Natural killer cell treated with Interleukin-12 subunit alpha and Interleukin-12 subunit beta and Interleukin-15 and Interleukin-18, amount 100 ng/mL, for 72 hours (primary cell): ENCODE measurements around the gene IAPP. TPM values are rescaled to one million over a fixed set of nuclear protein-coding genes. Genes with fewer than 3 reads are reported as not detected.
A peak's percentile ranks its signal among the peaks of the same experiment; 100 is the strongest.

Experiments used
- ATAC-seq, 2 donors: fragments of 150-1000 bp; cut with Tn5 transposase in 1 of 2; sonication (Bioruptor Pico), chemical (Tn5 transposase) in 1 of 2; 2 replicates each; pipeline ENCODE4 v1.10.0; 2021
- DNase-seq: peaks from one replicate; pipeline ENCODE4 v3.0.0; 2022; ENCODE audit warnings: low spot score
- H3K27ac Mint-ChIP-seq, 2 donors: 1 replicate in 1 of 2; 2 replicates in 1 of 2; pipeline ENCODE4 v1.8.0; 2022; ENCODE audit warnings: mixed read lengths in 2 of 2, mild to moderate bottlenecking in 1 of 2, moderate library complexity in 1 of 2
- H3K27me3 Mint-ChIP-seq, 2 donors: 1 replicate in 1 of 2; 2 replicates in 1 of 2; pipeline ENCODE4 v1.8.0; 2022; ENCODE audit warnings: mixed read lengths in 2 of 2
- H3K36me3 Mint-ChIP-seq: one replicate; pipeline ENCODE4 v1.8.0; 2022; ENCODE audit warnings: mixed read lengths
- H3K4me1 Mint-ChIP-seq, 2 donors: 1 replicate in 1 of 2; 2 replicates in 1 of 2; pipeline ENCODE4 v1.8.0; 2022; ENCODE audit warnings: low read depth in 2 of 2, mixed read lengths in 2 of 2, mild to moderate bottlenecking in 1 of 2
- H3K4me3 Mint-ChIP-seq: one replicate; pipeline ENCODE4 v1.8.0; 2022; ENCODE audit warnings: mixed read lengths
- H3K9me3 Mint-ChIP-seq: 2 replicates; pipeline ENCODE4 v1.8.0; 2022; ENCODE audit warnings: mixed read lengths
- total RNA-seq, 2 donors: library from RNA; stranded (reverse); gene quantifications; one replicate each; pipeline ENCODE4 v1.2.3, GENCODE V29; 2022

IAPP gene
- not detected for total RNA-seq

DNA sequence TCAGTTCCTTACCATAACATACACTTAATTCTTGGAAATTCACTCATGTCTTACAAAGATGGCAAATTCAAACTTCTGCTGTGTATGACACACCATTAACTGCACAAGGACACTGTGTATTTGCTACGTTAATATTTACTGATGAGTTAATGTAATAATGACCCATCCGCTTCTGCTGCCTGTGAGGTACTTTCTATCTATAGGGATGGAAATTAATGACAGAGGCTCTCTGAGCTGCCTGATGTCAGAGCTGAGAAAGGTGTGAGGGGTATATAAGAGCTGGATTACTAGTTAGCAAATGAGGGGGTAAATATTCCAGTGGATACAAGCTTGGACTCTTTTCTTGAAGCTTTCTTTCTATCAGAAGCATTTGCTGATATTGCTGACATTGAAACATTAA, at the start of gene IAPP:
Gene IAPP, plus strand, starts transcription at position 301 of the 400 bp plus-strand sequence. CDS start 450 bp downstream, outside the sequence.
- no peaks in the 10 kb centered on the region for H3K36me3 Mint-ChIP-seq
- ATAC-seq (no peak), DNase-seq (no peak)
- H3K4me1 Mint-ChIP-seq, result peaks cover 4 to 7% of the 10 kb centered on the region in 2 donors
- H3K4me3 Mint-ChIP-seq, result no peak within 1 kb of the TSS
- H3K9me3 Mint-ChIP-seq, result no peaks in the 10 kb centered on the region
- H3K27me3 Mint-ChIP-seq, result peaks cover 5 to 6% of the 10 kb centered on the region in 2 donors
- no peak within 1 kb of the TSS for H3K27ac Mint-ChIP-seq

DNA sequence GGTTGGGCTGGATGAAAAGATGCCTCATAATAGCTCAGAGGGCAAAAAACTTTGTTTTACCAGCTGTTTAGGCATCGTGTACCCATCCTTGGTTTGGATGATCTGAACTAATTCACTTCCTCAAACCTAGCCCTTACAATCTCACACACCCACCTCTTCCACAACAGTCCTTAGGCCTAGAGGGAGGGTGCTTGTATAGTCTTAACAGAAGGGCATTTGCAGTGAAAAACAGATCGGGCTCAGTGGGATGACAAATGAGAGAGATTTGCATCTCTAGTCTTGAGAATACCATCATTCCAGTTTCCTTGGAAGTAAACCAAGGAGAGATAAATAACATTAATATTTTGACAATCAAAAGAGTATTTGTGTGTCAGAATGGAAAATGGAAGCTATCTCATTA, 49.0 kb upstream of the IAPP start:
- Mint-ChIP-seq H3K9me3 (peaks cover 13% of the 10 kb centered on the region), H3K4me1 (no peaks in the 10 kb centered on the region), H3K4me3 (no peak overlapping the region), H3K27me3 (no peaks in the 10 kb centered on the region), H3K36me3 (no peaks in the 10 kb centered on the region), H3K27ac (no peak overlapping the region)
- DNase-seq (no peak), ATAC-seq (no peak)

DNA sequence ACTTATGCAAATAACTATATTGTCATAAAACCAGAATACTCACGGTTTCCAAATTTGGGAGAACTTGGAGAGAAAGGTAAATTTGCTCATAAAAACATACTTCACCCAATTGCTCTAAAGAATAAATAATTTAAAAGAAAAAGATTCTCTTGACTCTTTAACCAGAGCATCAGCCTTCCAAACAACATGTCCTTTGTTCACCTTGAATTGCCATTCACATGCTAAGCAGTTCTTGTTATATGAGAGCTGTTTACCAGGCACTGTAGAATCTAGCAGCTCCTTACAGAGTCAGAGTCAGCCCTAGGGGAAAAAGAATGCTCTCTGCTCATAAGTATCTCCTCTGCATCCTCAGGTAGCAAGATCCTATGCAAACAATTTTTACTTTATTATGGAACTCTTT, 48.2 kb upstream of the IAPP start:
- Mint-ChIP-seq H3K27me3 (no peaks in the 10 kb centered on the region), H3K4me1 (no peaks in the 10 kb centered on the region), H3K4me3 (no peak overlapping the region), H3K27ac (no peak overlapping the region), H3K36me3 (no peaks in the 10 kb centered on the region), H3K9me3 (peaks cover 13% of the 10 kb centered on the region)
- DNase-seq, result no peak
- ATAC-seq, result no peak

DNA sequence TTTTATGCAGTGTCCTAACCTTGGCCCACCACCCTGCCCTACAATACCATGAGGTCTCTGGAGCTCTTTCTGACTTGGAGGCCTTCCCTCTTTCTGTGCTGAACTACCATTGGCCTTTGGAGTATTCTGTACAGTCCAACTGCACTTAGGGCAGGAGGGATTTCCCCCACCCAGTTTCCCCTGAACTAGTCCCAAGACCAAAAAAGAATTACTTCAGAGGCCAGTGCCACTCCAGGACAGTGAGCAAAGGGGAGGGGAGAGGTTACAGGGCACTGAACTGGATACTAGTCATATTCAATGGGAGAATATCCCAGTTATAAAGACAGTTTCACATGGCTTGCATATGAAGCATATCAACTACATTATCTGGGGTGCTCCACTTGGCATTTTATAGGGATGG, 44.1 kb upstream of the IAPP start:
- ATAC-seq (no peak), DNase-seq (no peak)
- Mint-ChIP-seq H3K36me3 (no peaks in the 10 kb centered on the region), H3K27me3 (no peaks in the 10 kb centered on the region), H3K4me1 (no peaks in the 10 kb centered on the region), H3K27ac (no peak overlapping the region), H3K9me3 (peaks cover 18% of the 10 kb centered on the region), H3K4me3 (no peak overlapping the region)

DNA sequence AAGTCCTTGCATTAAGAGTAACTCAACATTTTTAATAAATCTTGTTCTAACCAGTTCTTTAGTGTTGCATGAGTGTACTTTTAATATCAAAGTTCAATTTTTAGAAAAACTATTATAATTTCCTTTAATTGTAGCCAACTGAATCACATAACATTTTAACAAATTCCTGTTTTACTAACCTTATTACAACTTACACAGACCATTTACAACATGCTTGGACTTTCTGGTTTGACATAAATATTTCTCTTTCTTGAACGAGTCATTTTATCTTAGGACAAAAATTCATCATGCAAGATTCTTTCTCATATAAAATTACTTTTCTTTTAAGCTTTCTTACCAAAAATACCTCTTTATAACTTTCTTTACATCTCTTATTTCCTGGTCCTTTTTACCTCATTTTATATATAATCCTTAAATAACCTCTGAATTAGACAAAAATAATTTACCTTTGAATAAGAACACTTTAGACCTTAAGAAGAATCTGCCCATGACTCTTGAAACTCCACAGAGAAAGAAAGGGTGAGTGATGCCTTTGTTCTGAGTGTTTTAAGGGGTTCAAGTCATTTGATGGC, 41.9 kb upstream of the IAPP start:
- peaks cover 18% of the 10 kb centered on the region for H3K9me3 Mint-ChIP-seq
- no peak for DNase-seq
- no peak overlapping the region for H3K27ac Mint-ChIP-seq
- no peaks in the 10 kb centered on the region for H3K36me3 Mint-ChIP-seq
- H3K4me1 Mint-ChIP-seq, result no peaks in the 10 kb centered on the region
- no peaks in the 10 kb centered on the region for H3K27me3 Mint-ChIP-seq
- H3K4me3 Mint-ChIP-seq, result no peak overlapping the region
- ATAC-seq, result no peak

DNA sequence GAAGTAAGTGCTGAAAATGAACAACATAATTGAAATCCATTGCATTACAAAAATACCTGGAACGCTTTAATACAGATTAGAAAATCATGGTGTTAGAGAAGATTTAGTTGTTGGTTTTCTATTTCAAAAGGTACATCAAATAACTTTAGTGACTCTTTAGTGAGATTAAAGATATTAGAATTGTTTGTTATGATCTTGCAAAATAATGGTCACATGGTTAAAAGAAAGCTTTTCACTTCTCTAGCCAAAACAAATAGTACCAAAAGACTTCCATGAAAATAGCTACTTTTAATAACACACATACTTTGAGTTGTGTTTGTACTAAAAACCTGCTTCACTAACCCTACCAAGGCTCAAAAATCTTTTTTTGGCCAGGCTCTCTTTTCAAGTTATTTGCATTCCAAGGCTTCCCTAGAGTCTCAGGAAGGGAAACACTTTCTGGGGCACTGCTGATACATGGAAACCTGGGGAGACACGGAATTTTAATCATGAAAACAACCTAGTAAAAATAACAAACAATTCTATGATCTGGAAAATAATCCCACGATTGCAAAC, 37.9 kb upstream of the IAPP start, which contains the start of gene SLCO1A2:
Gene SLCO1A2, minus strand, starts transcription at position 147 of the 555 bp plus-strand sequence. CDS start 270 bp downstream, outside the sequence.
- DNase-seq (no peak), ATAC-seq (no peak)
- no peaks in the 10 kb centered on the region for H3K36me3 Mint-ChIP-seq
- H3K27me3 Mint-ChIP-seq, result peaks cover under 1 to 3% of the 10 kb centered on the region in 2 donors
- H3K4me3 Mint-ChIP-seq, result no peak within 1 kb of the TSS
- H3K4me1 Mint-ChIP-seq, result no peaks in the 10 kb centered on the region
- peaks cover 6% of the 10 kb centered on the region for H3K9me3 Mint-ChIP-seq
- H3K27ac Mint-ChIP-seq, result no peak within 1 kb of the TSS

DNA sequence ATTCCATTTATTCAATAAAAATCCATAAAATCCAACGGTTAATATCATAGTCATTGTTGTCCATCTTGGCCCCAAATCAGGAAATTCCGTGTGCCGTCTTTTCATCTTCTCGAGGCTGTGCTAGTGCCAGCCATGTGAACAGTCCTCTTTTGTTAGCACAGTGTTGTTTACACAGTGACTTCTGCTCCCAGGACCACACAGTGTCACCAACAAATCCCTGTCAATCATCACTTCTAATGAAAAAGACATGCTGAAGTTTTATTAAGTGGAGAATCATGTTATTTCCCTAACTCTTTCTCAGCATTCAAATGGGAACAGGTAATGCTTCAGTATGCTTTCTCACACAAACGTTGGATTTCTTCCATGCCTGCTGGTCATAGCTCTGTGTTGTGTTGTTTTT, 36.0 kb upstream of the IAPP start:
- no peaks in the 10 kb centered on the region for H3K9me3 Mint-ChIP-seq
- H3K4me3 Mint-ChIP-seq, result no peak overlapping the region
- no peaks in the 10 kb centered on the region for H3K36me3 Mint-ChIP-seq
- H3K4me1 Mint-ChIP-seq, result no peaks in the 10 kb centered on the region
- H3K27ac Mint-ChIP-seq, result no peak overlapping the region
- no peak for ATAC-seq
- no peak for DNase-seq
- H3K27me3 Mint-ChIP-seq, result peaks cover 3 to 5% of the 10 kb centered on the region in 2 donors

DNA sequence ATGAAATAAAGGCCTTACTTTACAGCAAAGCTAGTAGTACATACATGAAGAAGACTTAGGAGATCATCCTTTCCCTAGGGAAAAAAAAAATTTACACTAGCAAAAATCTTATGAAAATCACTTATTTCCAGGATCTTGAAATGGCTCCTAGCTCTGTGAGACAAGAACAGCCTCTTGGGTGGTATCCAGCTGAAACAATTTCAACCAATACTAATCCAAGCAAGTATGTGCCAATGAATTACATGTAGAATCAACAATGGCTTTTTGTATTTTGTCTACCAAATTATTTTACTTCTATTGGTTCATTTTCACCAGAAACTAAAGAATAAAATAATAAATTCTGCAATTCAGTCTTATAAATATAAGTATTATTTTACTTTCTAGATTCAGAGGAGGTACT, 35.2 kb upstream of the IAPP start:
- no peaks in the 10 kb centered on the region for H3K4me1 Mint-ChIP-seq
- H3K4me3 Mint-ChIP-seq, result no peak overlapping the region
- no peak overlapping the region for H3K27ac Mint-ChIP-seq
- DNase-seq (no peak), ATAC-seq (no peak)
- H3K9me3 Mint-ChIP-seq, result no peaks in the 10 kb centered on the region
- peaks cover 3 to 5% of the 10 kb centered on the region in 2 donors for H3K27me3 Mint-ChIP-seq
- no peaks in the 10 kb centered on the region for H3K36me3 Mint-ChIP-seq

DNA sequence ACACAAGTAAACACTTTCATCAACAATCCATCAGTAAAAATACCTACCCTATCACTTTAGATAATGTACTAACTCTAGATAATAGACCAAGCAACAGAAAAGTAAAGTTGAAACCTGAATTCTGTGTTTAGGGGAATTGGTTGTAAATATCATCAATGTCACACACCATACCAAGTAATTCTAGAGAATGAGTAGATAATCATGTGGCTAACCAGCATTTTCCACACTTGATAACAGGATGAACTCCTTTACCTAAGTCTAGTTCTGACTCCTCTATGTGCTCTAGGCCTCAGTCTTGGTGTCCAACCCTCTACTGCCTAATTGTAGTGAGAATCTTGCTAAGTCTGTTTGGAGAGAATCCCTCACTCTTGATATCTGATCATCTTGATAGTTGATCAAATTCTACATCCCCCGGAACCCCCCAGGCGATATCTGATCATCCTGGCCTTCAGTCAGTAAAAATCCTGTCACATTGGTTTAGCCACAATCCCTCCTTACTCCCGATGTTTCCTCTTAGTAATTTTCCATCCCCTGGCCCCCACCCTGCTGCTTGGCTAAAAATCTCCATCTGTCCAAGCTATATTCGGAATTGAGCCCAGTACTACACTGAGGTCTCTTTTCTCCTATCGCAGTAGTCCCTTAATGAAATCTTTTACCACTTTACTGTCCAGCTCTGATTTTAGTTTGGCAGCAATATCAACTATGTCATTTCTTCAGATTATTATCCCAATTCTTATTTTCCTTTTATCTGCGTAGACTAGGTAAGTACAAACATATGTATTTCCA, 34.5 kb upstream of the IAPP start:
- ATAC-seq, result no peak
- Mint-ChIP-seq H3K27me3 (peaks cover 3 to 5% of the 10 kb centered on the region in 2 donors), H3K4me1 (no peaks in the 10 kb centered on the region), H3K36me3 (no peaks in the 10 kb centered on the region), H3K4me3 (no peak overlapping the region), H3K27ac (no peak overlapping the region), H3K9me3 (no peaks in the 10 kb centered on the region)
- DNase-seq, result no peak

DNA sequence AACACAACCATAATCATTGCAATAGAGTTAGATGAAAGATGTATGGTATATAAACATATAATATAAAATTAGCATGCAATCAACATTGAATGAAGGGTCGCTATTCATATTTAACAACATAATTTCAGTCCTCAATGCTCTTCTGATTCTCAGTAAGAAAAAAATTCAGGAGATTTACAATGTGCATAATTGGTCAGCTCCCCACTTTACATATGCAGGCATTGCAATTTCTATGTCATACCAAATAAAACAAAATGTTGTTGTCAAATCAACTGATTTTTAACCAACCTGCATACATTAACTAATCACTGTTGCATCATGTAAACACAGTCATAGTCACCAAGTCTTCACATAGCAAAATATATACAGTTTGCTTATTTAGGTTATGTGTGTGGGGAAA, 32.8 kb upstream of the IAPP start:
- Mint-ChIP-seq H3K9me3 (no peaks in the 10 kb centered on the region), H3K36me3 (no peaks in the 10 kb centered on the region), H3K27ac (no peak overlapping the region), H3K4me1 (no peaks in the 10 kb centered on the region), H3K27me3 (peaks cover 3 to 5% of the 10 kb centered on the region in 2 donors), H3K4me3 (no peak overlapping the region)
- no peak for DNase-seq
- ATAC-seq, result no peak

DNA sequence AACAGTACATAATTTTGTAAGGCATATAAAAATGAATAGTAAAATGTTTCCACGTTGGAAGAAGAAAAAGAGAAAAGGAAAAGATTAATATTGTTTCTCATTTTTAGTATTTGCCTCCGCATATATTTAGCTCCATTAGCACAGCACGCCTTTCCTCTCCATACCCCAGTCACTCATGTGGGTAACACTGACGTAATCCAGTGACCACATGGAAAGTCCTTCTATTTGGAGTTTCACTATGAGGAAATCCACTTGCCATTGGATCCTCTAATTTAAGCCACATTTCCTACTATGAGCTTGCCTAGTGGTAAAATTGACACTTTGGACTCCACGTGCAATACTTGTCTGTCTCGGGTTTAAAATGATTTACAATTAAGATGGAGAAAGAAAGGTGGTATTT, 32.3 kb upstream of the IAPP start:
- H3K27me3 Mint-ChIP-seq, result peaks cover 3 to 5% of the 10 kb centered on the region in 2 donors
- no peaks in the 10 kb centered on the region for H3K4me1 Mint-ChIP-seq
- DNase-seq, result no peak
- no peaks in the 10 kb centered on the region for H3K9me3 Mint-ChIP-seq
- no peak overlapping the region for H3K4me3 Mint-ChIP-seq
- H3K36me3 Mint-ChIP-seq, result no peaks in the 10 kb centered on the region
- ATAC-seq, result peak in 1 of 2 donors; percentile 52
- H3K27ac Mint-ChIP-seq, result no peak overlapping the region

DNA sequence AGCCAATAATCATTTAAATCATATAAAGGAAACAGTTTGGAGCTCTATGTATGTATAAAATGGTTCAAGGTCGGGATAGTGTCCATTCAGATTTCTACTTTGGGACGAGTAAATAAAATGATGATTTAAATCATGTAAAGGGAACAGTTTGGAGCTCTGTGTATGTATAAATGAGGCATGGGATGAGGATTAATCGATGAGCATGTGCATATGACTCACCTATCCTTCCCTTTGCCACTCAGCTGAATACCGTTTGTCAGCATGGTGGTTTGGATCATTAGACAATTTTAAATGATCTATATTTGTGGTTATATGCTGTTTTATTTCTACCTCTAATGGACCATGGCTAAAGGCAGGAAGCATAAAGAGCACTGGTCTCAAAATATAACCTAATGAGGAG, 30.9 kb upstream of the IAPP start:
- Mint-ChIP-seq H3K27me3 (peaks cover 5 to 6% of the 10 kb centered on the region in 2 donors), H3K9me3 (peaks cover 2% of the 10 kb centered on the region), H3K36me3 (no peaks in the 10 kb centered on the region), H3K4me1 (no peaks in the 10 kb centered on the region), H3K27ac (no peak overlapping the region), H3K4me3 (no peak overlapping the region)
- ATAC-seq (no peak), DNase-seq (no peak)

DNA sequence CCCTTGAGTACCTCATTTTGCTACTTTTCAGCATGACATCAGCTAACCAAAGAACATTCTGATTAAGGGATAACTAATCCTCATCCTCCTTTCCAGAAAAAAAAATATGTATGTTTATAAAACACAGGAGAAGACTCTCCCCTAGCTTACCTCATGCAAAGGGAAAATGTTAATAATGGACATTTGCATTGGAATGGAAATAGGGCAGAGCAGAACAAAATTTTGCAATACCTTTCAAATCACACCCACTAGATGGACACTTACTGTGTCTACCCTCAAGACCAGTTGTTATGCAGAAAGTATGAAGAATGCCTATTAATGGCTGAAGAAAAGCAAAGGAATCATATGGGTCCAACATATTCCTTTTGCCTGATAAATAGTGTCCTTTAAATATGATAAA, 29.1 kb upstream of the IAPP start:
- Mint-ChIP-seq H3K27ac (no peak overlapping the region), H3K4me3 (no peak overlapping the region), H3K9me3 (peaks cover 2% of the 10 kb centered on the region), H3K36me3 (no peaks in the 10 kb centered on the region), H3K27me3 (peaks cover 4 to 11% of the 10 kb centered on the region in 2 donors), H3K4me1 (no peaks in the 10 kb centered on the region)
- ATAC-seq, result no peak
- no peak for DNase-seq

DNA sequence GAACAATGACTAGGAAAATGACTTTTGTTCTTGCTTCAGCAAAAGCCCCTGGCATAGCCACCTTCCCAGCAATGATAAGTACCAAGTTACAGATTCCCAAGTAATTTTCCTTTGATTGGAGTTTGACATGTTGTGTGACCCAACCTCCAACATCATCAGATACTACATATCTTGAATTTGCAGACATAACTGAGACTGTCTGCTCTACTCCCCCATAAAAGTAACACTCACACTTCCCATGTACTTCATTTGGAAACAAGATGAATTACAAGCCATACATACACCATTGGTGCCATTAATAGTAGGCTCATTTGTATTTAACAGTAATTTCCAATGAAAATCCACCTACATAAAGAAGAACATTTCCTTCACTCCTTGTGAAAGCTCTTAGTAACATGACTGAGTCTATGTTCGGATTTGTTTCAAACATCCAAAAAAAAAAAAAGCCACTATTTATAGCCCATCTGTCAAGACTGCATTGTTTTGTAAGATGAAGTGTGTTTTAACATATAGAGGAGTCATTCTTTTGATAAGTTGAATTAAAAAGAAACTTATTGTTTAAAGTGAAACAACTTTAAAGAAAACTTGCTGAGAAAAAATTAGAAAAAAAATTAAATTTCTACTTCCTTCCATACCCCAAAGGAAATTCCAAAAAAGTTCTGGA, 26.0 kb upstream of the IAPP start:
- DNase-seq, result no peak
- Mint-ChIP-seq H3K4me3 (no peak overlapping the region), H3K27ac (no peak overlapping the region), H3K36me3 (no peaks in the 10 kb centered on the region), H3K9me3 (peaks cover 2% of the 10 kb centered on the region), H3K4me1 (no peaks in the 10 kb centered on the region), H3K27me3 (peaks cover 4 to 18% of the 10 kb centered on the region in 2 donors)
- ATAC-seq, result no peak
